ENCODE measurements around the gene RNF215.

The RNF215 gene

DNA sequence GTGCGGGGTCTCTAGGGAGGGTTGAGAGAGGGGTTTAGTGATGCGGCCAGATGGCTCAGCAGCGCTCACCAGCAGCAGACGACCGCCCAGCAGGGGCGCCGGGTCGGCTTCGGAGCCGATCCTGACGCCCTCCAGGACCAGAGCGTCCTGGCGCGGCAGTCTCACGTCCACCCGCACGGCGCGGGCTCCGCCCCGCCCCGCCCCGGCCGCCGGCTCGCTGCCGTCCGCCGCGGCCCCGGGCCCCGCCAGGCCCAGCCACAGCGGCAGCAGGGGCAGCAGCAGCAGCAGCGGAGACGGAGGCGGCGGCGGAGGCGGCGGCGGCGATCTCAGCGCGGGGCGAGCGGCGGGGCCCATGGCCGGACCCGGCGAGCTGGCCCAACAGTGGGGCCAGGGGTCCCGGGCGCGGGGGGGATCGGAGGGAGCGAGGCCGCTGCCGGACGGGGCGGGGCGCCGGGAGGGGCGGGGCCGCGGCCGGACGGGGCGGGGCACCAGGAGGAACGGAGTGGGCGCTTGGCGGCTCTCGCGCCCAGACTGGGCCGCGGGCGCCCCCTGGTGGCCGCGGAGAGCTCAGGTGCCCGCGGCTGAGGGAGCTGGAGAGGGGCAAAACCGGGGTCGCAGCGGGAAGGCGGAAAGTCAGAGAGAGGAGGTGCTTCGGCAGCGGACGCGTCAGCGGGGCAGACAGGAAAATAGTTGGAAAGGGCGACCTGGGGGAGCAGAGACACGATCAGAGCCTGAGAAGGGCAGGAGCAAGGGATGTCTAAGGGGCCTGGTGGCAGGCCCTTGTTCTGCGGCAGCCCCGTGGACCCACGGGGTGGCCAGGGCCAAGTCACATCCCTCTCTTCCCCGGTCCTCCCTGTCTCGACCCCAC lies at the start of gene RNF215:
TSS of gene RNF215 (minus strand) at position 452 of the 868 bp plus-strand sequence. CDS start at position 354, 98 bp downstream.
- DNase-seq = no peak

DNA sequence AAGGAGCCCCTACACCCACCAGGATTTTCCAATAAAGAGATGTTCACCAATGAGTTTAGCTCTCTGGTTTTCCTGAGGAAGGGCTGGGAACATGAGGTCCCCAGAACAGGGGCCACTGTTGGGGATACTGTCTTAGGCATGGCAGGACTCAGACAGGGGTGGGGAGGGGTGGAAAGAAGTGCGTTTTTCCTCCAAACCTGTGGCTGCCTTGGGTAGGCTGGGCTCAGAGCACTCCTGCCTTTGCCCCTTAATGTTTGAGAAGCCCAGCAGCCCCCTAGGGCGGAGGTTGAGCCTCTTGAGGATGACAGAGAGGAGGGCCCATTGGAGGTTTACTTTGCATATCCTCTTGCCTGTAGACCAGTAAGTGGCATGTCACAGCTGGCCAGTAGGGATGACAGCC lies 49.0 kb upstream of the RNF215 start:
- DNase-seq = no peak

DNA sequence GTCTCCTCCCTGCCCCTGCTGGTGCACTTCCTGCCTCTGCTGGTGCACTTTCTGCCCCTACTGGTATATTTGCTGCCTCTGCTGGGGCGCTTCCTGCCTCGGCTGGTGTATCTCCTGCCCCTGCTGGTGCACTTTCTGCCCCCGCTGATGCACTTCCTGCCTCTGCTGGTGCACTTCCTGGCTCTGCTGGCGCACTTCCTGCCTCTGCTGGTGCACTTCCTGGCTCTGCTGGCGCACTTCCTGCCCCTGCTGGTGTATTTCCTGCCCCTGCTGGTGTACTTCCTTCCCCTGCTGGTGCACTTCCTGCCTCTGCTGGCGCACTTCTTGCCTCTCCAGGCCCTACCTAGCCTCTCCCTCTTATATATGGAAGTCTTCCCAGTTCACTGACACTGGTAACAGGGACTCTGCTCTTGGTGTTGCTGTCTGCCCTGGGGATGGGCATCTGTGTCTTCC lies 48.5 kb upstream of the RNF215 start:
- DNase-seq = no peak

DNA sequence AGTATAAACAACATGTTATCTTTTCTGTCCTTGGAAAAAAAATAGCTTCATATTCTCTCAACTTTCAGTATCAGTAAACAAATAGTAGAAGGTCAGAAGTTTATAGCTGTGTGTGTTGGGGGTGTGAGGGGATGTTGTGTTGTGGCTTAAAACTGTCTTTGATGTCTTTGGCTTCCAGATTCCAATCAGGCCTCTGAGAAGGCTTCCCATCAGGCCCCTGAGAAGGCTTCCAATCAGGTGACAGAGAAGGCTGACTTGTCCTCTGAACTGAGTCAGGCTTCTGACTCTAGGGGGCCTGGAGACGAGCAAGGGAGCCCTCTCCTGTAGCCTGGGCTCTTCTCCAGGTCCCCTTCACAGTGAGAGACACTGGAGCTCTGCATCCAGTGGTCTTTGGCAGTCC lies 47.6 kb upstream of the RNF215 start:
- no peak for DNase-seq

DNA sequence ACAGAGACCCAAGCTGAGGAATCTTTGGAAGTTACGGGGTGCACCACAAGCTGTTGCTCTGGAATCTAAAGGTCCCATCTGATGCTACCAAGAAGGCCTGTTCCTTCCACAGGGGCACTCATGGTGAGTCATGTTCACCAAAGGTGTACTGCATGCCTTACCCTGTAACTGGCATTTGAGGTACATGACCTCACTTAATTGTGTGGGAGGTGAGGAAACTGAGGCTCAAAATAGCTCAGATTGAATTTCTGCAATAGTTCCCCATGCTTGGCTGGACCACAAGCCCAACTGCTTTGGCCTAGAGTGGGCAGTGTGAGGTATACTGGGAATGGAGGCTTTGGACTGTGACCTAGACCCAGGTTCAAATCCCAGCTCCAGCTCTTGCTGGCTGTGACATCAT lies 46.6 kb upstream of the RNF215 start:
- no peak for DNase-seq

DNA sequence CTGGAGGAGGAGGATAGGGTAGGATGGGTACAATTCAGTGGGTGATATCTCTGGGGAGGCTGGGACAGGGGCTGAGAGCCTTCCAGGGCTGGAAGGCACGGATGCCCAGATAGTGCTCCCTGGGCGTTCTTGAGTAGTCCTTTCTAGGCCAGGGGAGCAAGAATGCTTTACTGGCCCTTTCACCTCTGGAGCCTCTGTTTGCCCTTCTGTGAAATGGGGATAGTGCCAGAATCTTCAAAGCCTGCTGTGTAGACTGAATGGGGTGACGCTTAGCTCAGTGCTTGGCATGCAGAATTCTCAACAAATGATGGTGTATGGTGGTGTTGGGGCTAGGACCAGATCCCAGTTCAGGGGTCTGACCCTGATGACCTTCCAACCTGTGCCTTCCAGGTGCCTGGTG lies 46.0 kb upstream of the RNF215 start:
- no peak for DNase-seq

DNA sequence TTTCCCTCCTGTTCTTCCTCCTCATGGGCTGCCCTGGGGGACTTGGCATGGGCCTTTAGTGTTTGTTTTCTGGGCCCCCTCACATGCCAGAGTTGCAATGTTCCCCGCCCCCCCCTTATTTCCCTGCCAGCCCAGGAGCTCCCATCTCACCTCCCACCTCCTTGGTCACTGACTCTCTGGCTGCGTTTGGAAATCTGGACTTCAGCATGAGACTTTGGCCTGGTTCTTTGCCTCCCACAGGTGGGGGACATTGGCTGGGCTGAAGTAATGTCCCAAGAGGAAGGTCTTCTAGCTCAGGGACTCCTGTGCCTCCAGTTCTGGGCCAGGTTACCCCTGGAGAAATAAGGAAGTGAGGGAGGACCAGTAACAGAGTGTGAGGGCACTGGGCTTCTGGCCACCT lies 45.3 kb upstream of the RNF215 start:
- no peak for DNase-seq

DNA sequence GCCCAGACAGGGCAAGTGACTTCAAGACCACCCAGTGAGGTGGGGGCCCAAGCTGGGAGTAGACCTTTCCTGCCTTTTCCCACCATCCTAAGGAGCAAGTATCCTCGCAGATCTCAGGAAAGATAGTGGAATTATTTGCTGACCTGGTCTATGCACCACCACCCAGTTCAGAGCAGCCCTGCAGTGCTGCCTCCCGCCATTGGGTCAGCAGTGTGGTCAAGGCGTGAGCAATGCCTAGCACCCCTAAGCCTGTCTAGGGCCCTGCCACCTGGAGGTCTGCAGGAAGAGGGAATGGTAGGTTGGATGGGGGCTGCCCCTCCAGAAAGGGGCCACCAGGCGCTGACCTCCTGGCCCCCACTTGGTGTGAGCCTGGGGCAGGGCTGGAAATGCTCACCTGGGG lies 44.9 kb upstream of the RNF215 start:
- DNase-seq = no peak

DNA sequence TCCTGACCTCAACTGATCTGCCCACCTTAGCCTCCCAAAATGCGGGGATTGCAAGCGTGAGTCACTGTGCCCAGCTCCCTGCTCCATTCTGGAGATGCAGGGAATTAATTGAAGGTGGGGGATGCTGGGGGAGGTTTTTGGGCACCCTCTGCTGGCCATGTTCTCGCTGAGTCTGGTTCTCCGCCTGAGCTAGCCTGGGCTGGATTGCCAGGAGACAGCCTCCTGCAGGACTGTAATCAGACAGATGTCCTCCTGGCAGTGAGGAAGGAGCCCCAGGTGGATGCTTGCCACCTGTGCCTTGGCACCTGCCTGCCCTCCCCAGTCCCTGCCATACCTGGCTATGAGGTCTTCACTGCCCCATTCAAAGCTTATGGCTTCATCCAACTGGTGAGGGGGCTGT lies 43.7 kb upstream of the RNF215 start:
- no peak for DNase-seq

DNA sequence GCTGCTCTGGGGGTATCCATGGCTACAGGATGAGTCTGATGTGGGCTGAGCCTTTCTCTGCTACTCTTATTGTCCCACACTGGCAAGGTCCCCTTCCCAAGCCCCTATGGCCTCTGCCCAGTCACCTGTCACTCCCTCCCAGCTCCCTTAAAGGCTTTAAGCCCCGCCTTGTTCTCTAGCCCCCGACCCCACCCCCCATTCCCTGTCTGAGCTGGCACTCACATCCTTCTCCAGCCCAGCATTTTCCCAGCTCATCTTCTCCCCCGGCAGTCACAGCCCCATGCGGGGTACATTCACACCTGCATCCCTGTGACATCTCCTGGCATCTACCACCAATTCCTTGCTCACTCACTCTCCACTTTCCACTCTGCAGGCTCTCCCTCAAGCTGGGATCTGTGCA lies 42.7 kb upstream of the RNF215 start:
- DNase-seq = no peak

DNA sequence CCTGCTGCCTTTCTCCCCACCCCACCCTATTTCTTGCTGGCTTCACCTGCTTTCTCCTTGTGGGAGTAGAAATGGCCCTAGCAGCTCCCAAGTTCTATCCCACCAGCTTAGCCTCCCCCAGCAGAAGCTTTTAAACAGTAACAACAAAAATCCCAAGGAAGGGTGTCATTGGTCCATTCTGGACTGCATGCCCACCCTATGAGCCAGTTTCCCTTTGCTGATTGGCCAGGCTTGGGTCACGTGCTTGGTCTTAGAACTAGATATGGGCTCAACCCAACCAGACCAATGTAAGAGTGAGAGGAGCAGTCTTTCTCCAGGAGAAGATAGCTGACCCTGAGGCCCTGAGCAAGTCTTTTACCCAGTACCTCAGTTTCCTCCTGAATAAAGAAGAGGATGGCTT lies 40.7 kb upstream of the RNF215 start:
- no peak for DNase-seq

DNA sequence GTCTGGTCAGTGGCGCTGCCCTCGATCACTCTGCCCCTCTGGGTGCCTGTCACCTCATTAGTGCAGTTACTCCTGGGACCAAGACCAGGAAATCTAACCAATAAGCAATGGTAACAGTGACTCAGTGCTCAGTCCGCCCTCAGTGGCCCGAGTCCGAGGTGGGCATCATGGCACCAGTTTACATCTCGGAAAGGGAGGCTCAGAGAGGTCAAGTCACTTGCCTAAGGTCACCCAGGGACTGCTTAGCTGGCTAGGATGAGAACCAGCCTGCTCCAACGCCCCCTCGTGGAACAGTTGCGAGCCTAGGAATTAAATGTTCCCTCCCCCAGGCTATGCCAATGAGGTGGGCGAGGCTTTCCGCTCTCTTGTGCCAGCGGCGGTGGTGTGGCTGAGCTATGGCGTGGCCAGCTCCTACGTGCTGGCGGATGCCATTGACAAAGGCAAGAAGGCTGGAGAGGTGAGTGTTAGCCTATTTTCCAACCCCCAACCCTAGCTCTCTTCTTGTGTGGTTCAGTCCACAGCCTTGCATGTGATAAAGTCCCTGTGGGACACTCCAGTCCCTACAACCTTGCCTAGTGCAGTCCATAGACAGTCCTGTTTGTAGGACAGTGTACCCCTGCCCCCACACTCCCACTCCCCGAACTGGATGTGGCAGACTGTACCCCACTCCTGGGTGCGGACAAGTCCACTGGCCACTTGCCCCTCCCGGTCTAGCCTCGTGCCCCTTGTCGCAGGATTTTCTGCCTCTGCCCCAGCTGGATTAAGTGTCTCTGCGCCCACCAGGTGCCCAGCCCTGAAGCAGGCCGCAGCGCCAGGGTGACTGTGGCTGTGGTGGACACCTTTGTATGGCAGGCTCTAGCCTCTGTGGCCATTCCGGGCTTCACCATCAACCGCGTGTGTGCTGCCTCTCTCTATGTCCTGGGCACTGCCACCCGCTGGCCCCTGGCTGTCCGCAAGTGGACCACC lies 39.5 kb upstream of the RNF215 start:
- peak; percentile 72 for DNase-seq

DNA sequence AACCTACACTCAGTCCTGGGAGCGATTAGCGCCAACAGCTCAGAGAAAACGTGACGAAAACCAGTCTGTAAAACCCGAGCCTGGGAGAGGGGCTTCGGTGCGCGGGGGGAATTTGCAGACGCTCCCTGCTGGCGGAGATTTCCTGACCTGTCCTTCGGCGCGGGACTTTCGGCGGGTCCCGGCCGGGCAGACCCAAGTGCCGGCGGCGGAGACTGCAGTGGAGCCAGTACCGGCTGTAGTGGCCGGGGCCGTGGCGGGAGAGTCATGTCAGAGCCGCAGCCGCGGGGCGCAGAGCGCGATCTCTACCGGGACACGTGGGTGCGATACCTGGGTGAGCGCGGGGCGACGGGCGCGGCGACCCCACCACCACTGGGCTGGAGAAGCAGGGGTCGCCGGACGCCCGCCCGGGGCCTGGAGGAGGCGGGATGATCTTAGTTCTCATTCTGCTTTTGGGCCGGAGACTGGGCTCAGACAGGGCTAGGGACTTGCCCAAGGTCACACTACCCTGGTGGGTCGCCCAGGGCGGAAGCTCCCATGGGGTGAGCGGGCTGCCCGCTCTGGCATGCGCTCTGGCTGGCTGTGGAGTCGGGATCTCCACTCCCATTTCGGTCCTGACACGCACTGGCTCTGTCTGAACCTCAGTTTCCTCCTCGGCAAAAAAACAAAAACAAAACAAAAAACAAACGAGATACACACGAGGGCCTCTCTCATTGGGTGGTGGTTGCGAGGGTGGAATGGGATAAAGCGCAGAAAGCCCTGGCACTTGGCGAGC lies 38.6 kb upstream of the RNF215 start, which contains the start of gene MTFP1:
TSS of gene MTFP1 (plus strand) at position 153 of the 772 bp plus-strand sequence. CDS start at position 265, 112 bp downstream.
- DNase-seq = no peak

DNA sequence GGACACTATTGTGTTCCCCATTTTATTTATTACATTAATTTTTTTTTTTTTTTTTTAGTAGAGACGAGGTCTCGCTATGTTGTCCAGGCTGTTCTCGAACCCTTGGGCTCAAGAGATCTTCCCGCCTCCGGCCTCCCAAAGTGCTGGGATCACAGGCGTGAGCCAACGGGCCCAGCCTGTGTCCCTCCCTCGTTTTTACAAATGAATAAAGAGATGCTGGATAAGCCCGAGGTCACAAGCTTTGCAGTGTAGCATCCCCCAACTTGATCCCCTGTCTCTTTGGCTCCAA lies 38.1 kb upstream of the RNF215 start:
- DNase-seq = no peak

DNA sequence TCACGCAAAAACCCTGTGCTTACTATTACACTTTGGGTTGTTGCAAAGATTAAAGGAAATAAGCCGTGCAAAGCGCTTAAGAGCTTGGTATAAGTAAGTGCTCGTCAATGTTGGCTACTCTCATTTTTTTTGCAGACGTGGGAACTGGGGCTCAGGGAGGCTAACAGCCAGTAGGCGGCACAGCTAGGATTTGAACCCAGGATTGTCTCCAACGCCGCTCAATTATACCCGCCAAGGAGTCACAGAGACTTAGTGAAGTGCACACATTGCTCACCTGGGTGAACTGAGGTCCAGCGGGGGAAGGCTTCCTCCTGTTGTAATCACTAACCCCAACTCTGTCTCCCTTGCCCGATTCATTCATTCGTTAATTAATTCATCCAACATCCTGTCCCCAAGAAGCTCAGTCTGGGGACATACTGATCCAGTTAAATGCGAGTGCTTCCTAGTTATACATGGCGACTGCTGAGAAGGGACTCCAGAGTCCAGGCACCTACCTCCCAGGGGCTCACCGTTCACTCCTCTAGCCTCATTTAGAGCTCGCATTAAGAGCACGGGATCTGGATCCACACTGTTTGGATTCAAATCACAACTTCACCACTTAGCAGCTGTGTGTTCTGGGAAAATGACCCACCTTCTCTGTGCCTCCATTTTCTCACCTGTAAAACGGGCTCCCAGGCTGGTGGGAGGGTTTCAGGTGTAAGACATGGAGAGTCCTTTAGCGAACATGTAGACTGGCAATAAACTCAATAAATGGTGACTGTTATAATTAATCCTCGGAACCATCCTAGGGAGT lies 37.5 kb upstream of the RNF215 start:
- DNase-seq = no peak

DNA sequence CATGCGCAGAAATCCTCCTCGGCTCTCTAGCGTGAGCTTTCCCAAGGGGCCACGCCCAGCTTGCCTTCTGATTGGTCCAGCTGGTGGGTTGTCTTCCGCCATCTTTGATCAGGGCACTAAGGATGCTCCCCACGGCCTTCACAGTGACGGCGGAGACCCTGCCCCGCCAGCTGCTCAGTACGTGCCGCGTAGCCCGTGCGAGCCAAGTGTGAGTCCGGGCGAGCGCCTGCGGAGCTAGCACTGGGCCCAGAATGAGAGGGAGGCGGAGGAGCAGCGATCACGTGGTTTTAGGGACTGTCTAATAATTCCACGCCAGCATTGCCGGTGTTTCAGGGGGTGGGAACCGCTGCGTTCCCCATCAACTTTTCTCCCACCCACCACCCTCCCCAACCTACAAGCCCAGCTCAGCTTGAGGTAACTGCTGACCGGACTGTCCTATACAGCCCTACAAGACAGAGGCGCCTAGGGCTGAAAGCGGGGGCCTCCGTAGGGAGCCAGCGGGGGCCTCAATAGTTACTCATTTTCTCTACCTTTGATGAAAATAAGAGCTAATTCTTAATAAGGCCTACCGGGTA lies 36.8 kb upstream of the RNF215 start:
- peak; percentile 99 for DNase-seq

DNA sequence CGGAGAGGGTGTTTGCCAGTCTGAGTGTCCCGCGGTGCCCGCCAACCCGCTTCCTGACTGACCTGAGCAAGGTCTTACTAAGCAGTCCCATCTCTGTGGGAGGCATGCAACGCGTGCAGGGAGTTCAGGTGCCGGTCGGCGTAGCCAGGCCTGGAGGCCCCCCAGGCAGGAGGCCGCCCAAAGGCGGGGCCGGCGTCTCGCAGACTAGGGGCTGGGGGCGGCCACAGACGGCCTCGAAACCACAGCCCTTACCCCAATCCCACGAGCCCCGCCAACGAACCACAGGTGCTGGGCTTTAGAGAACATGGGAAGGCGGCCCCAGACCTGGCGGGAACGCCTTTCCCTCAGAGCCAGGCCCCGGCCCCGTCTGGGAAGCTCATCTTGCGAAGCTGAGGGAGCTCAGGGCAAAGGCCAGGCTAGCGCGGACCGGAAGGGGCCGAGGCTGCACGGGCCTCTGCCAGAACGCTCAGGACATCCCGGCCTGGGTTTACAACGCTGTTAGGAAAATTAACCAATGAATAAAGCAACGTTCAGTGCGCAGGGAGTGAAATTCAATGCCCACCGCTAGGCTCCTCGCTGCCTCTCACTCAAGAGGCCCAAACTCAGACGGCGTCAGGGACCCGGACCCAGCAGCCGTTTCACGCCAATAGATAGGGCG lies 36.2 kb upstream of the RNF215 start:
- DNase-seq = no peak

DNA sequence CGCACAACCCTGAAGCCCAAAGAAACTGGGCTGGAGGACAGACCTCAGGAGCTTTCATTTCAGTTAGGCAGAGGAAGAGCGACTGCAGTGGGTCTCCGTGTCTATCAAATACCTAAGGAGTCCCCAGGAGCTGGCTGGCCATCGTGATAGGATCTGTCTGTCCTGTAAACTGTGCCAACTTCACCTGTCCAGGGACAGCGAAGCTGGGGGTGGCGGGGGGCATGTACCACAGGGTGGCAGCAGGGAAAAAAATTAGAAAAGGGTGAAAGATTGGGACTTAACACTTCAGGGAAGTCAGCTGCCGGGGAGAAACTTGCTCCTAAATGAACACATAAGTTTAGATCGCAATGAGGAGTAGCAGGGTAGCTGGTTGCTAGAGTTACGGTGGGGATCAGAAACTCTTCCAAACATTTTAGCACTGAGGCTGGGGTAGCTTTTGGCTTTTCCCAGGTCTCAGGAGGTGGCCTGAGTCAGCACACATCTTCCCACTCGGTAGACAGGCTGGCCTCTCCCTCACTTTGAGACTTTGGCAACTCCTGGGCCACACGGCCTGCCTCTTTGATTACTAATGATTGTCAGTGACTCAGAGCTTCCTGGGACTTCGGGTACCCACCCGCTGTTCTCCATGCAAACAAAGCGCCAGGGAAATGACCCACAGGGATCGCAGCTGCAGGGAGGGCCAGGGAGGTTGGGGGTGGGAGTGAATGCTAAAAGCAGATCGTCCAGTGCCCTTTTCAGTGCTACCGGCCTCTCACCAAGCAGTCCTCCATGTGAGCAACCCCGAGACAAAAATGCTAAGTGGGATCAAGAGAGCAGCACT lies 35.5 kb upstream of the RNF215 start:
- no peak for DNase-seq

DNA sequence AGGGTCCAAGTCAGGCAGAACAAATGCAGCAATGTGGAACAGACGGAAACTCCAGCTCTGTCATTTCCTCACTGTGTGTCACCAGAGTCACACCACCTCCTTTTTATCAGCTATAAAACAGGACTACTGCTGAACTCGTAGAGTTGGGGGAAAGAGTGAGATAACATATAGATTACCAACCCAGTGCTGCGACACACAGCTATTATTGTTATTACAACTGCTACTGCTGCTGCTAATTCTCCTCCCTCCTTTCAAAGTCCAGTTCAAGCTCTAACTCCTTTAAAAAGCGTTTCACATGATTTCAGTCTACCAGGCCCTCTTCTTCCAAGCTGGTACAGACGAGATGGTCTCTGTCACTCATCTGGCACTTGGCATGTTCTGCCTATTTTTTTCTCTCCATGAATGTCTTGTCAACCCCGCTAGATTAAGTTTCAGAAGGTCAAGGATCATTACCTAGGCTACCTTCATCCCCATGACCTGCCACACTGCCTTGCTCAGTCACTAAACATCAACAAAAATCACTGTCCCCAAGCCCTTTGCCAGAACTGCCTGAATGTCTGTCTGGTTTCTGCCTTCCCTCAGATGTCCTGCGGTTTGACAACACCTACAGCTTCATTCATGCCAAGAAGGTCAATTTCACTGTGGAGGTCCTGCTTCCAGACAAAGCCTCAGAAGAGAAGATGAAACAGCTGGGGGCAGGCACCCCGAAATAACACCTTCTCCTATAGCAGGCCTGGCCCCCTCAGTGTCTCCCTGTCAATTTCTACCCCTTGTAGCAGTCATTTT lies 34.7 kb upstream of the RNF215 start:
- DNase-seq = no peak

Data from NCI-H1436 treated with DMSO at 0.1 percent for 48 hours (cell line).